MM.1S (cell line): ENCODE measurements around the gene SDC3.

Source experiments
- DNase-seq: peaks from one replicate; pipeline ENCODE4 v3.0.0-alpha.2; 2015
- H2AFZ ChIP-seq: fragments of 300-600 bp; sonication (generic); 2 replicates; pipeline ENCODE4 v1.6.0; 2016; ENCODE audit warnings: antibody characterized with exemption, low read length
- H3F3A ChIP-seq: fragments of 300-600 bp; sonication (generic); 2 replicates; pipeline ENCODE4 v1.6.1; 2016; ENCODE audit warnings: mild to moderate bottlenecking, antibody characterized with exemption, low read length, moderate library complexity, mixed read lengths; ENCODE audit not compliant: insufficient read depth
- H3K27ac ChIP-seq: fragments of 300-600 bp; sonication (generic); 2 replicates; pipeline ENCODE4 v1.5.1; 2016; ENCODE audit warnings: mild to moderate bottlenecking, low read length
- H3K27me3 ChIP-seq: fragments of 300-600 bp; sonication (generic); replicated peaks from 2 replicates; pipeline ENCODE4 v1.6.0; 2016; ENCODE audit warnings: low read length; ENCODE audit not compliant: insufficient read depth
- H3K36me3 ChIP-seq: fragments of 300-600 bp; sonication (generic); replicated peaks from 2 replicates; pipeline ENCODE4 v1.6.1; 2016; ENCODE audit warnings: mild to moderate bottlenecking, low read length, mixed read lengths; ENCODE audit not compliant: insufficient read depth
- H3K4me1 ChIP-seq: fragments of 300-600 bp; sonication (generic); 2 replicates; pipeline ENCODE4 v1.6.1; 2016; ENCODE audit warnings: low read length, mixed read lengths
- H3K4me2 ChIP-seq: fragments of 300-600 bp; sonication (generic); 2 replicates; pipeline ENCODE4 v1.6.0; 2016; ENCODE audit warnings: low read depth, low read length
- H3K4me3 ChIP-seq: fragments of 300-600 bp; sonication (generic); 2 replicates; pipeline ENCODE4 v1.5.1; 2016; ENCODE audit warnings: low read length, mixed read lengths
- H3K79me2 ChIP-seq: fragments of 300-600 bp; sonication (generic); 2 replicates; pipeline ENCODE4 v1.6.1; 2016; ENCODE audit warnings: mixed run types, low read length, mixed read lengths
- H3K9ac ChIP-seq: fragments of 300-600 bp; sonication (generic); 2 replicates; pipeline ENCODE4 v1.6.1; 2016; ENCODE audit warnings: low read length, mixed read lengths
- H3K9me2 ChIP-seq: fragments of 300-600 bp; sonication (generic); replicated peaks from 2 replicates; pipeline ENCODE4 v1.6.1; 2016; ENCODE audit warnings: mild to moderate bottlenecking, low read length, mixed read lengths; ENCODE audit not compliant: insufficient read depth
- H3K9me3 ChIP-seq: fragments of 300-600 bp; sonication (generic); replicated peaks from 2 replicates; pipeline ENCODE4 v1.6.1; 2016; ENCODE audit warnings: mild to moderate bottlenecking, low read length, mixed read lengths; ENCODE audit not compliant: insufficient read depth
- H4K20me1 ChIP-seq: fragments of 300-600 bp; sonication (generic); 2 replicates; pipeline ENCODE4 v1.6.1; 2016; ENCODE audit warnings: mild to moderate bottlenecking, low read length, moderate library complexity, mixed read lengths; ENCODE audit not compliant: insufficient read depth
- EZH2 ChIP-seq: fragments of 300-600 bp; sonication (generic); optimal IDR thresholded peaks from 2 replicates; pipeline ENCODE3; 2017; ENCODE audit warnings: low read depth, mild to moderate bottlenecking, antibody characterized with exemption, low read length, mixed read lengths
- EZH2phosphoT487 ChIP-seq: fragments of 300-600 bp; sonication (generic); IDR thresholded peaks from 2 replicates; pipeline ENCODE4 v1.6.1; 2018; ENCODE audit warnings: antibody characterized with exemption, low read length
- TF ChIP-seq, protein P1 (sequence below): fragments of 300-600 bp; sonication (generic); IDR thresholded peaks from 2 replicates; pipeline ENCODE4 v1.5.1; 2016; ENCODE audit warnings: antibody characterized with exemption, low read length, mixed read lengths

SDC3 gene

DNA sequence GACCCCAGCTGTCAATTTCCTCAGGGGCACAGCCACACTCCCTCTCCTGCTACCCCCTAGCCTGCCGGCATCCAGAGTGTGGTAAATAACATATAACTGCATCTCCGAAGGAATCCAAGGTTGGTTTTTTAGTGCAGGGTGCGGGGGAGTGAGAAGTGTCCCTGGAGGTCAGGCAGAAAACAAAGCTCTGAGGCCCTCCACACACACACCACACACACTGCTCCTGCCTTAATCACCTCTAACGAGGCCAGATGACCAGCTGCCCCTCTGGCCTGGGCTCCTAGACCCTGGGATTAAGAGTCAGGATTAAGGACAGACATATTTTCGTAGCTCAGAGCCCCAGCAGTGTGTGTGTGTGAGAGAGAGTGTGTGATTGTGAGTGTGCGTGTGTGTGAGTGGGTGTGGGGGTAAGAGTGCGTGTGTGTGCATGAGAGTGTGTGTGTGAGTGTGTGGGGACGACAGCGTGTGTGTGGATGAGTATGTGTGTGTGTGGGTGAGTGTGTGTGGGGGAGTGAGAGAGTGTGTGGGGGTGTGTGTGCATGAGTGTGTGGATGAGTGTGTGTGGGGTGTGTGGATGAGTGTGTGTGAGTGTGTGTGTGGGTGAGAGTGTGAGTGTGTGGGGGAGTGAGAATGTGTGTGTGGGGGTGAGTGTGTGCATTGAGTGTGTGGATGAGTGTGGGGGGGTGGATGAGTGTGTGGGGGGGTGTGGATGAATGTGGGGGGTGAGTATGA lies 14.6 kb downstream of the SDC3 start:
- Histone ChIP-seq H2AFZ (no peak overlapping the region), H3K9ac (no peak overlapping the region), H3K36me3 (no peaks in the 10 kb centered on the region), H3K79me2 (no peaks in the 10 kb centered on the region), H3F3A (no peaks in the 10 kb centered on the region), H3K9me2 (no peaks in the 10 kb centered on the region), H3K4me2 (no peak overlapping the region), H3K4me1 (no peaks in the 10 kb centered on the region), H3K27ac (no peak overlapping the region), H3K27me3 (peaks cover 37% of the 10 kb centered on the region), H4K20me1 (no peaks in the 10 kb centered on the region), H3K9me3 (no peaks in the 10 kb centered on the region), H3K4me3 (no peak overlapping the region)
- TF ChIP-seq EZH2phosphoT487: no peak
- no peak for TF ChIP-seq EZH2
- TF ChIP-seq, protein P1, sequence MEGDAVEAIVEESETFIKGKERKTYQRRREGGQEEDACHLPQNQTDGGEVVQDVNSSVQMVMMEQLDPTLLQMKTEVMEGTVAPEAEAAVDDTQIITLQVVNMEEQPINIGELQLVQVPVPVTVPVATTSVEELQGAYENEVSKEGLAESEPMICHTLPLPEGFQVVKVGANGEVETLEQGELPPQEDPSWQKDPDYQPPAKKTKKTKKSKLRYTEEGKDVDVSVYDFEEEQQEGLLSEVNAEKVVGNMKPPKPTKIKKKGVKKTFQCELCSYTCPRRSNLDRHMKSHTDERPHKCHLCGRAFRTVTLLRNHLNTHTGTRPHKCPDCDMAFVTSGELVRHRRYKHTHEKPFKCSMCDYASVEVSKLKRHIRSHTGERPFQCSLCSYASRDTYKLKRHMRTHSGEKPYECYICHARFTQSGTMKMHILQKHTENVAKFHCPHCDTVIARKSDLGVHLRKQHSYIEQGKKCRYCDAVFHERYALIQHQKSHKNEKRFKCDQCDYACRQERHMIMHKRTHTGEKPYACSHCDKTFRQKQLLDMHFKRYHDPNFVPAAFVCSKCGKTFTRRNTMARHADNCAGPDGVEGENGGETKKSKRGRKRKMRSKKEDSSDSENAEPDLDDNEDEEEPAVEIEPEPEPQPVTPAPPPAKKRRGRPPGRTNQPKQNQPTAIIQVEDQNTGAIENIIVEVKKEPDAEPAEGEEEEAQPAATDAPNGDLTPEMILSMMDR: no peak
- DNase-seq: no peak

DNA sequence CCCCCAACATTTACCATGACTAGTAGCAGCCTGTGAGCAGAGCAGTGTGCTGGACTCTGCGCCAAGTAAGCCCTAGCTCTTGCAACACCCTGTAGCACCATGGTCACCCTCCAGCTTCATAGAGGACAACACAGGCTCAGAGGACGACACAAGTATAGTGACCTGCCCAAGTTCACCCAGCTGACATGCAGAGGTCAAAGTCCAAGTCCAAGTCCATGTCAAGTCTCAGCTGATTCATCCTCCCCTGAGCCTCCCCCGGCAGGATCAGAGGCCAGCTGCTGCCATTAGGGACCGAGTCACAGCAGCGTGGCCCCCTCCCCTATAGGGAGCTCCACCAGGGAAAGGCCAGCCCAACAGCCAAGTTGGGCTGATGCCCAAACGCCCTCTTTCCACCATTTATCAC lies 15.9 kb downstream of the SDC3 start:
- TF ChIP-seq, protein P1: no peak
- TF ChIP-seq EZH2: no peak
- no peak for TF ChIP-seq EZH2phosphoT487
- Histone ChIP-seq H3F3A (no peaks in the 10 kb centered on the region), H4K20me1 (no peaks in the 10 kb centered on the region), H3K4me1 (no peaks in the 10 kb centered on the region), H3K36me3 (no peaks in the 10 kb centered on the region), H3K9me3 (no peaks in the 10 kb centered on the region), H3K27ac (no peak overlapping the region), H3K79me2 (no peaks in the 10 kb centered on the region), H2AFZ (no peak overlapping the region), H3K9ac (no peak overlapping the region), H3K9me2 (no peaks in the 10 kb centered on the region), H3K4me3 (no peak overlapping the region), H3K27me3 (peaks cover 35% of the 10 kb centered on the region), H3K4me2 (no peak overlapping the region)
- DNase-seq: no peak

DNA sequence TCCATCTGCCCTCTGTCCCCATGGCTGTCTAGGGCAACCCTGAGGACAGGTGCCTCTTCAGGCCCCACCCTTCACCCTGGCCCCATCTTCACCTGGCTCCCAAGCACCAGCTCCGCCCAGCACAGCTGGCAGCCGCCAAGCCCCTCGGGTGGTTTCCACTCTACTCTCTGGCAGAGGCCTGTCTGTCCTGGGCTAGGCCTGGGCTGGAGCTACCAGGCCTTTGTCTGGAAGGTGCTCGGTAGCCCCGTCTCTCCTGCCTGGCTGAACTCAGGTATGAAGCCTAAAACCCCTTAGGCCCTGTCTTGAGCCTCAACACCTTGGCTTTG lies 17.4 kb downstream of the SDC3 start:
- Histone ChIP-seq H3K4me2 (no peak overlapping the region), H3K27me3 (peaks cover 24% of the 10 kb centered on the region)

More for the DNA sequence above, 17.4 kb downstream of the SDC3 start:
- Histone ChIP-seq H3K79me2 (no peaks in the 10 kb centered on the region), H3K27ac (no peak overlapping the region), H3K4me1 (no peaks in the 10 kb centered on the region), H3K9me3 (no peaks in the 10 kb centered on the region), H4K20me1 (no peaks in the 10 kb centered on the region), H2AFZ (no peak overlapping the region), H3K9ac (no peak overlapping the region), H3K9me2 (no peaks in the 10 kb centered on the region), H3K36me3 (no peaks in the 10 kb centered on the region), H3K4me3 (no peak overlapping the region), H3F3A (no peaks in the 10 kb centered on the region)
- no peak for DNase-seq
- TF ChIP-seq, protein P1: no peak
- TF ChIP-seq EZH2phosphoT487: no peak
- no peak for TF ChIP-seq EZH2
